GM15510 (cell line): ENCODE results near the gene DEFB128.

ENCODE experiments used
- POLR2A ChIP-seq: IDR thresholded peaks from 3 replicates; pipeline ENCODE4 v1.6.1; 2011; ENCODE audit warnings: borderline replicate concordance; ENCODE audit not compliant: insufficient read length; ENCODE audit errors: extremely low read depth

The DEFB128 gene

GRCh38 chr20:168876-169275, 20.6 kb downstream of the DEFB128 start:
- TF ChIP-seq POLR2A = no peak

GRCh38 chr20:164618-165017, 24.9 kb downstream of the DEFB128 start:
- no peak for TF ChIP-seq POLR2A

GRCh38 chr20:157154-157553, 32.4 kb downstream of the DEFB128 start, which contains the start of gene DEFB127:
Gene DEFB127, plus strand, starts transcription at chr20:157454. Its CDS starts 91 bp downstream, at chr20:157545.
- TF ChIP-seq POLR2A = no peak

GRCh38 chr20:152131-152530, 37.4 kb downstream of the DEFB128 start:
- no peak for TF ChIP-seq POLR2A

GRCh38 chr20:145877-146276, 43.6 kb downstream of the DEFB128 start:
- TF ChIP-seq POLR2A = no peak

GRCh38 chr20:142290-142689, 47.2 kb downstream of the DEFB128 start, which contains the start of gene DEFB126:
Gene DEFB126, plus strand, starts transcription at chr20:142590. Its CDS starts 39 bp downstream, at chr20:142629.
- no peak for TF ChIP-seq POLR2A
